Measurements from ENCODE around the gene KRTAP10-2.
A peak's percentile ranks its signal among the peaks of the same experiment; 100 is the strongest.
"Not testable (repeated sequence)": the region's sequence is repeated elsewhere in the genome, so short reads cannot be mapped to it uniquely, and the experiment has no call there.

Gene KRTAP10-2

GRCh38 chr21:44511938-44512275, 39.4 kb downstream of the KRTAP10-2 start:
- DNase-seq = no peak

- DNase-seq = no peak
These were observed 39.9 kb downstream of the KRTAP10-2 start for GRCh38 chr21:44511219-44511937.

GRCh38 chr21:44510508-44511218, 40.6 kb downstream of the KRTAP10-2 start:
- DNase-seq = no peak

- no peak for DNase-seq
These were observed 41.2 kb downstream of the KRTAP10-2 start for GRCh38 chr21:44510109-44510507.

GRCh38 chr21:44509539-44509938, 41.8 kb downstream of the KRTAP10-2 start:
- DNase-seq = peak; percentile 92

GRCh38 chr21:44508711-44509445, 42.4 kb downstream of the KRTAP10-2 start:
- DNase-seq = no peak

GRCh38 chr21:44508426-44508710, 42.9 kb downstream of the KRTAP10-2 start:
- no peak for DNase-seq

GRCh38 chr21:44507673-44508425, 43.5 kb downstream of the KRTAP10-2 start:
- no peak for DNase-seq

GRCh38 chr21:44506279-44507255, 44.7 kb downstream of the KRTAP10-2 start:
- DNase-seq = no peak

GRCh38 chr21:44505673-44506278, 45.5 kb downstream of the KRTAP10-2 start:
- DNase-seq = no peak

GRCh38 chr21:44503901-44504399, 47.4 kb downstream of the KRTAP10-2 start:
- no peak for DNase-seq

GRCh38 chr21:44503006-44503889, 48.1 kb downstream of the KRTAP10-2 start:
- DNase-seq = not testable (repeated sequence)

- no peak for DNase-seq
These were observed 48.9 kb downstream of the KRTAP10-2 start for GRCh38 chr21:44502171-44502958.

Data from NCI-H2029 treated with DMSO at 0.1 percent for 48 hours (cell line).